ENCODE results near the gene SCMH1. TPM values are rescaled to one million over a fixed set of nuclear protein-coding genes. Genes with fewer than 3 reads are reported as not detected.
"Not testable (repeated sequence)": the region's sequence is repeated elsewhere in the genome, so short reads cannot be mapped to it uniquely, and the experiment has no call there.

Gene SCMH1
- total and polyA plus RNA-seq, 9 donors, result 32.8 to 80.2 (median 49.8) TPM

- WGBS, 3 donors, result 66 to 80% (median 75%) methylated on average over 3 of the region's 3 CpGs
Observed at GRCh38 chr1:41232305-41232704, 9.8 kb downstream of the SCMH1 start.

GRCh38 chr1:41230656-41231055, 11.4 kb downstream of the SCMH1 start:
- Histone ChIP-seq H3K9me3 (no peaks in the 10 kb centered on the region), H3K4me1 (ENCODE audit: insufficient read depth) (peaks cover 2% of the 10 kb centered on the region), H3K27ac (no peak overlapping the region), H3K27me3 (no peaks in the 10 kb centered on the region), H3K4me3 (no peak overlapping the region), H3K36me3 (no peaks in the 10 kb centered on the region)
- no peak for DNase-seq
- TF ChIP-seq CTCF (IDR thresholded peaks at IDR 0.05) (no peak), POLR2A (IDR thresholded peaks at IDR 0.05) (no peak), EP300 (IDR thresholded peaks at IDR 0.05) (no peak)
- intact Hi-C loops (cut with DNase I), result no loop called here
- 76 to 83% (median 80%) methylated on average over 2 of the region's 2 CpGs for WGBS, 3 donors

More at GRCh38 chr1:41232305-41232704, 9.8 kb downstream of the SCMH1 start:
- intact Hi-C loops (cut with DNase I), result no loop called here
- no peak overlapping the region for H3K27ac ChIP-seq
- TF ChIP-seq EP300 (IDR thresholded peaks at IDR 0.05) (no peak), POLR2A (IDR thresholded peaks at IDR 0.05) (no peak), CTCF (IDR thresholded peaks at IDR 0.05) (no peak)
- no peaks in the 10 kb centered on the region for H3K27me3 ChIP-seq
- no peaks in the 10 kb centered on the region for H3K4me1 ChIP-seq (ENCODE audit: insufficient read depth)
- no peaks in the 10 kb centered on the region for H3K36me3 ChIP-seq
- DNase-seq, result no peak
- no peak overlapping the region for H3K4me3 ChIP-seq
- no peaks in the 10 kb centered on the region for H3K9me3 ChIP-seq

- WGBS, 3 donors, result 98 to 100% (median 98%) methylated on average over 2 of the region's 2 CpGs
- H3K36me3 ChIP-seq; H3K4me3 ChIP-seq; H3K27me3 ChIP-seq; H3K4me1 ChIP-seq (ENCODE audit: insufficient read depth); H3K9me3 ChIP-seq; H3K27ac ChIP-seq; DNase-seq; intact Hi-C loops (cut with DNase I): not testable (repeated sequence)
Observed at GRCh38 chr1:41229219-41229618, 12.9 kb downstream of the SCMH1 start.

- H3K36me3 ChIP-seq, result no peaks in the 10 kb centered on the region
- no peak overlapping the region for H3K27ac ChIP-seq
- 40 to 56% (median 54%) methylated on average over 3 of the region's 3 CpGs for WGBS, 3 donors
- no peaks in the 10 kb centered on the region for H3K9me3 ChIP-seq
- H3K4me1 ChIP-seq (ENCODE audit: insufficient read depth), result peaks cover 2% of the 10 kb centered on the region
- H3K27me3 ChIP-seq, result no peaks in the 10 kb centered on the region
- TF ChIP-seq POLR2A (IDR thresholded peaks at IDR 0.05) (no peak), CTCF (IDR thresholded peaks at IDR 0.05) (no peak)
- H3K4me3 ChIP-seq, result no peak overlapping the region
- intact Hi-C loops (cut with DNase I), result no loop called here
- DNase-seq, result no peak
Observed at GRCh38 chr1:41226815-41227434, 15.2 kb downstream of the SCMH1 start.

GRCh38 chr1:41225495-41225894, 16.6 kb downstream of the SCMH1 start:
- 92 to 95% (median 95%) methylated on average over 3 of the region's 3 CpGs for WGBS, 3 donors
- H3K4me3 ChIP-seq, result no peak overlapping the region
- no peak for DNase-seq
- intact Hi-C loops (cut with DNase I), result no loop called here
- TF ChIP-seq POLR2A (IDR thresholded peaks at IDR 0.05) (no peak), EP300 (IDR thresholded peaks at IDR 0.05) (no peak), CTCF (IDR thresholded peaks at IDR 0.05) (no peak)
- no peaks in the 10 kb centered on the region for H3K36me3 ChIP-seq
- H3K27me3 ChIP-seq, result no peaks in the 10 kb centered on the region
- H3K27ac ChIP-seq, result no peak overlapping the region
- peaks cover 2% of the 10 kb centered on the region for H3K4me1 ChIP-seq (ENCODE audit: insufficient read depth)
- H3K9me3 ChIP-seq, result no peaks in the 10 kb centered on the region
